PFSK-1 (cell line): ENCODE results near the gene NRG3.

Source experiments
- POLR2AphosphoS5 ChIP-seq: IDR thresholded peaks from 2 replicates; pipeline ENCODE4 v1.6.1; 2012; ENCODE audit warnings: low read depth, mild to moderate bottlenecking, control low read depth, low read length, moderate library complexity
- SIN3A ChIP-seq: IDR thresholded peaks from 2 replicates; pipeline ENCODE4 v1.6.1; 2012; ENCODE audit warnings: mild to moderate bottlenecking, low read length, moderate library complexity, borderline replicate concordance; ENCODE audit not compliant: insufficient read depth
- TAF1 ChIP-seq: IDR thresholded peaks from 2 replicates; pipeline ENCODE4 v1.6.1; 2012; ENCODE audit warnings: low read length, control low read depth, borderline replicate concordance; ENCODE audit not compliant: insufficient read depth

- TF ChIP-seq TAF1 (no peak), POLR2AphosphoS5 (no peak), SIN3A (no peak)
These were observed 261.1 kb downstream of the NRG3 start for GRCh38 chr10:82136103-82136502.
